Natural killer cell (primary cell): ENCODE measurements around the gene FUT3. TPM values are rescaled to one million over a fixed set of nuclear protein-coding genes. Genes with fewer than 3 reads are reported as not detected.

Experiments used
- ATAC-seq, 3 donors: fragments of 150-1000 bp in 2 of 3; fragments of 200-7000 bp in 1 of 3; cut with Tn5 transposase; 1 replicate in 1 of 3; 2 replicates in 2 of 3; pipeline ENCODE4 v1.10.0; 2021; ENCODE audit warnings: mild to moderate bottlenecking in 2 of 3, moderate library complexity in 2 of 3
- DNase-seq, 2 donors: peaks; one replicate each; pipeline versions ENCODE4 v3.0.0 to v3.0.0-alpha.2; 2013 to 2021; ENCODE audit warnings: mixed read lengths in 1 of 2
- H3K27ac ChIP-seq: one replicate; pipeline ENCODE4 v1.5.1; 2013; ENCODE audit warnings: mild to moderate bottlenecking, low read length
- H3K27me3 ChIP-seq: one replicate; pipeline ENCODE4 v1.6.1; 2013; ENCODE audit warnings: low read length; ENCODE audit not compliant: control insufficient read depth, insufficient read depth
- H3K36me3 ChIP-seq: one replicate; pipeline ENCODE4 v1.6.1; 2013; ENCODE audit warnings: low read length; ENCODE audit not compliant: control insufficient read depth, insufficient read depth
- H3K4me1 ChIP-seq: one replicate; pipeline ENCODE4 v1.6.1; 2013; ENCODE audit warnings: low read length; ENCODE audit not compliant: control insufficient read depth, insufficient read depth
- H3K4me3 ChIP-seq: one replicate; pipeline ENCODE4 v1.5.1; 2013; ENCODE audit warnings: low read length
- H3K9me3 ChIP-seq: one replicate; pipeline ENCODE4 v1.6.1; 2013; ENCODE audit warnings: low read length; ENCODE audit not compliant: control insufficient read depth, insufficient read depth
- H3K27ac Mint-ChIP-seq, 2 donors: one replicate each; pipeline ENCODE4 v1.8.0; 2022; ENCODE audit warnings: mild to moderate bottlenecking in 2 of 2, mixed read lengths in 2 of 2, moderate library complexity in 1 of 2
- H3K27me3 Mint-ChIP-seq, 2 donors: one replicate each; pipeline ENCODE4 v1.8.0; 2022; ENCODE audit warnings: low read depth in 2 of 2, mixed read lengths in 2 of 2
- H3K36me3 Mint-ChIP-seq: one replicate; pipeline ENCODE4 v1.8.0; 2022; ENCODE audit warnings: mixed read lengths
- H3K4me1 Mint-ChIP-seq, 2 donors: one replicate each; pipeline ENCODE4 v1.8.0; 2022; ENCODE audit warnings: mixed read lengths in 2 of 2
- H3K4me3 Mint-ChIP-seq: one replicate; pipeline ENCODE4 v1.8.0; 2022; ENCODE audit warnings: mild to moderate bottlenecking, moderate library complexity, mixed read lengths
- H3K9me3 Mint-ChIP-seq, 2 donors: one replicate each; pipeline ENCODE4 v1.8.0; 2022; ENCODE audit warnings: mixed read lengths in 2 of 2
- CTCF ChIP-seq: fragments of 200-600 bp; IDR thresholded peaks from one replicate; pipeline ENCODE4 v1.8.0; 2022; ENCODE audit warnings: antibody characterized with exemption
- WGBS: methylation state at CpG from one replicate; pipeline ENCODE4 v1.1.7; 2013; ENCODE audit warnings: missing lambda C conversion rate; ENCODE audit not compliant: insufficient coverage; 5-methylcytosine and 5-hydroxymethylcytosine counted together
- intact Hi-C: fragments of 100-400 bp; cut with micrococcal nuclease; formaldehyde crosslinking; loops from one replicate; pipeline ENCODE4 v1.14.2; 2022
- total RNA-seq, 4 donors: library from RNA; stranded (reverse); fragments of 120-200 nt in 1 of 4; gene quantifications; one replicate each; pipeline versions ENCODE4 v1.2.3 to v1.2.4, GENCODE V29; 2013 to 2022

FUT3 gene
- total RNA-seq, 3 donors from 2014 or later (not counting 1 experiment from before 2014, with no cell fraction given) = not detected

DNA sequence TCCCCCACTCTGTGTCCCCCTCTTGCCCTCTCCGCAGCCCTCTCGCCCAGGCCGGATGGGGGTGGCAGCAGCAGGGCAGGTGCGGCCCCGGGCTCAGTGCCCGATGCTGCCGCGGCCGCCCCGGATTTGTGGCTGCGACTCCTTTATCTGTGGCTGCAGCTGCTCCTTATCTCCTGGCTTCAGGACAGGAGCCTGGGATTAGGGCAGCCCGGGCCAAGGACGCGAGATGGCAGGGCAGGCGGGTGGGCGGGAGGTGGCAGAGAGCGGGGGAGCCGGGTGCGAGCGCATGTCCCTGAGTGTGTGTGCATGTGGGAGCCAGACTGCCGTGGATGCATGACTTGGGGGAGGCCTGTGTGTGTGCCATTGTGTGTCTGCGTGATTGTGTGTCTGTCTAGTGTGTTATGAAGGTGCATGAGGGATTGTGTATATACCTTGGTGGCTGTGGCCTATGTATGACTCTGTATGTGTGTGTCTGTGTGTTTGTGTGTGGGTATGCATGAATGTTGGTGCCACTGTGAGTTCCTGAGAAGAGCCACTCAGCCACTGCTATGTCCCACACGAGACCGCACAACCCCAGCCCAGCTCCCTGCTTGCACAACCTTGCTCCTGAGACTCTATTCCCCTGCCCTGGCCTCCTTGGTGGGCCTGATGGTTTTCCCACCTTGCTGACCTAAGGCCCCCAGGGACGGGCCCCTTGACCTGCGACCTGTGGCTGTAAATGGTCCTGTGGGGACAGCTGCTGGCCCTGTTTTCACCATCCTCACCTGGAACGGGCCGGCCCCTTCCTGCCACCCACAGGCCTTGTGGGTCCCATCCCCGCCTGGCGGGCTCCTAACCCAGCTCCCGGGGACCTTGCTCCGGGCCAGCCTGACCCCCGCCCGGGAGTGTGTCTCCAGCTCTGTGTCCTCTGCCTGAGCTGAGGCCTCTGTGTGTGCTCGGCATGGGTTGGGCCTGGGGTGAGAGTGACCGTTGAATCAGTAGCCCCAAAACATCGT is 51.7 kb downstream of the FUT3 start:
- Histone ChIP-seq H3K36me3 (no peaks in the 10 kb centered on the region), H3K4me1 (peaks cover 18% of the 10 kb centered on the region), H3K4me3 (no peak overlapping the region), H3K27ac (no peak overlapping the region), H3K9me3 (no peaks in the 10 kb centered on the region), H3K27me3 (peaks cover 37% of the 10 kb centered on the region)
- ATAC-seq (no peak), DNase-seq (no peak)
- Mint-ChIP-seq H3K27me3 (peaks cover 0 to 41% of the 10 kb centered on the region in 2 donors), H3K27ac (no peak overlapping the region), H3K4me1 (peaks cover 12 to 17% of the 10 kb centered on the region in 2 donors), H3K36me3 (no peaks in the 10 kb centered on the region), H3K4me3 (no peak overlapping the region), H3K9me3 (no peaks in the 10 kb centered on the region)
- intact Hi-C loops = loop anchor here (5.0 kb wide), 1 partner anchor 223 kb away; no protein-coding TSS in a partner anchor
- 56% methylated on average over 37 of the region's 37 CpGs for WGBS
- TF ChIP-seq CTCF = no peak

DNA sequence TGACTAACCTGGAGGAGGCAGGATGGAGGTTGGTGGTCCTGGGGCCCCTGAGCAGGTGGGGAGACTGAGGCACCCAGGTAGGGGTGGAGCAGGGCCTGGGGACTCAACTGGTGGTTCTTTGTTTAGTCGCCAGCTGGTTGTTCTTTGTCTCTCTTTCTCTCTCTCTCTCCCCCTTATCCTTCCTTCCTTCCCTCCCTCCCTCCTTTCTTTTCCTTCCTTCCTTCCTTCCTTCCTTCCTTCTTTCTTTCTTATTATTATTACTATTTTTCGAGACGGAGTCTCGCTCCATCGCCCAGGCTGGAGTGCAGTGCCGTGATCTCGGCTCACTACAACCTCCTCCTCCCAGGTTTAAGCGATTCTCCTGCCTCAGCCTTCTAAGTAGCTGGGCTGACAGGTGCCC is 53.0 kb downstream of the FUT3 start:
- Mint-ChIP-seq H3K27ac (no peak overlapping the region), H3K9me3 (no peaks in the 10 kb centered on the region), H3K27me3 (peaks cover 0 to 28% of the 10 kb centered on the region in 2 donors), H3K4me3 (no peak overlapping the region), H3K36me3 (no peaks in the 10 kb centered on the region), H3K4me1 (peaks cover under 1 to 5% of the 10 kb centered on the region in 2 donors)
- Histone ChIP-seq H3K4me1 (peaks cover 5% of the 10 kb centered on the region), H3K27me3 (peaks cover 24% of the 10 kb centered on the region), H3K9me3 (no peaks in the 10 kb centered on the region), H3K36me3 (no peaks in the 10 kb centered on the region), H3K4me3 (no peak overlapping the region), H3K27ac (no peak overlapping the region)
- DNase-seq (no peak), ATAC-seq (no peak)
- intact Hi-C loops = no loop called here
- WGBS = 90% methylated on average over 8 of the region's 8 CpGs
- no peak for TF ChIP-seq CTCF

- no peak overlapping the region for H3K4me3 Mint-ChIP-seq
- no peaks in the 10 kb centered on the region for H3K36me3 ChIP-seq
- H3K4me3 ChIP-seq = no peak overlapping the region
- DNase-seq (no peak), ATAC-seq (no peak)
- intact Hi-C loops = no loop called here
- H3K4me1 Mint-ChIP-seq = peaks cover 9% of the 10 kb centered on the region in 2 donors
- peaks cover 11% of the 10 kb centered on the region for H3K4me1 ChIP-seq
- H3K9me3 Mint-ChIP-seq = no peaks in the 10 kb centered on the region
- H3K27me3 ChIP-seq = no peaks in the 10 kb centered on the region
- H3K27me3 Mint-ChIP-seq = peaks cover 0 to 16% of the 10 kb centered on the region in 2 donors
- H3K36me3 Mint-ChIP-seq = no peaks in the 10 kb centered on the region
- no peak for TF ChIP-seq CTCF
- 95% methylated on average over 6 of the region's 7 CpGs for WGBS
- no peak overlapping the region for H3K27ac ChIP-seq
- H3K27ac Mint-ChIP-seq = no peak overlapping the region
- no peaks in the 10 kb centered on the region for H3K9me3 ChIP-seq
Observed at GRCh38 chr19:5795382-5795919, 55.8 kb downstream of the FUT3 start.
